ENCODE data around the gene SDC3. TPM values are rescaled to one million over a fixed set of nuclear protein-coding genes. Genes with fewer than 3 reads are reported as not detected.

SDC3 gene
- total RNA-seq, 1 experiment from 2014 or later: 7.7 TPM

- H3K27ac ChIP-seq (ENCODE audit: low read depth, low read length, poor library complexity, severe bottlenecking): no peak overlapping the region
- no peak for DNase-seq (ENCODE audit: low spot score)
- H3K27me3 ChIP-seq (replicated peaks; ENCODE audit: insufficient read depth, low read depth, low read length, poor library complexity): no peaks in the 10 kb centered on the region
- intact Hi-C loops (cut with micrococcal nuclease; ENCODE audit: unreplicated experiment): loop anchor here (5.0 kb wide), 1 partner anchor 211 kb away; no protein-coding TSS in a partner anchor
- no peaks in the 10 kb centered on the region for H3K9me3 ChIP-seq (ENCODE audit: low read depth, low read length, poor library complexity, severe bottlenecking)
- BruUV-seq (replicated peaks): no TSS peak
- no peak overlapping the region for H3K4me3 ChIP-seq (ENCODE audit: low read depth, low read length, poor library complexity, severe bottlenecking)
- no peak for TF ChIP-seq EZH2 (IDR thresholded peaks at IDR 0.05; ENCODE audit: borderline replicate concordance, low read depth, low read length, poor library complexity, severe bottlenecking)
- TF ChIP-seq, protein P1, sequence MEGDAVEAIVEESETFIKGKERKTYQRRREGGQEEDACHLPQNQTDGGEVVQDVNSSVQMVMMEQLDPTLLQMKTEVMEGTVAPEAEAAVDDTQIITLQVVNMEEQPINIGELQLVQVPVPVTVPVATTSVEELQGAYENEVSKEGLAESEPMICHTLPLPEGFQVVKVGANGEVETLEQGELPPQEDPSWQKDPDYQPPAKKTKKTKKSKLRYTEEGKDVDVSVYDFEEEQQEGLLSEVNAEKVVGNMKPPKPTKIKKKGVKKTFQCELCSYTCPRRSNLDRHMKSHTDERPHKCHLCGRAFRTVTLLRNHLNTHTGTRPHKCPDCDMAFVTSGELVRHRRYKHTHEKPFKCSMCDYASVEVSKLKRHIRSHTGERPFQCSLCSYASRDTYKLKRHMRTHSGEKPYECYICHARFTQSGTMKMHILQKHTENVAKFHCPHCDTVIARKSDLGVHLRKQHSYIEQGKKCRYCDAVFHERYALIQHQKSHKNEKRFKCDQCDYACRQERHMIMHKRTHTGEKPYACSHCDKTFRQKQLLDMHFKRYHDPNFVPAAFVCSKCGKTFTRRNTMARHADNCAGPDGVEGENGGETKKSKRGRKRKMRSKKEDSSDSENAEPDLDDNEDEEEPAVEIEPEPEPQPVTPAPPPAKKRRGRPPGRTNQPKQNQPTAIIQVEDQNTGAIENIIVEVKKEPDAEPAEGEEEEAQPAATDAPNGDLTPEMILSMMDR (conservative IDR thresholded peaks at IDR 0.05; ENCODE audit: low read depth, low read length): no peak
- ChIA-PET POLR2A (ENCODE audit: low non-redundant PET) (no interaction called here), CTCF (interaction anchor here (1.9 kb wide), 1 partner anchor 127 kb away, joined by 14 read pairs; no protein-coding TSS in a partner anchor)
- H3K4me1 ChIP-seq (ENCODE audit: insufficient read depth, low read length, poor library complexity, severe bottlenecking): no peaks in the 10 kb centered on the region
- H3K36me3 ChIP-seq (ENCODE audit: insufficient read depth, low read length, poor library complexity, severe bottlenecking): peaks cover 21% of the 10 kb centered on the region
These were observed 20.2 kb upstream of the SDC3 start for GRCh38 chr1:30928789-30929134.

- POLR2A ChIA-PET (ENCODE audit: low non-redundant PET): no interaction called here
These were observed 19.6 kb upstream of the SDC3 start for GRCh38 chr1:30928171-30928570.

GRCh38 chr1:30927448-30927847, 18.9 kb upstream of the SDC3 start:
- H3K4me1 ChIP-seq (ENCODE audit: insufficient read depth, low read length, poor library complexity, severe bottlenecking): no peaks in the 10 kb centered on the region
- intact Hi-C loops (cut with micrococcal nuclease; ENCODE audit: unreplicated experiment): loop anchor here (5.0 kb wide), 1 partner anchor 210 kb away; no protein-coding TSS in a partner anchor
- ChIA-PET POLR2A (ENCODE audit: low non-redundant PET) (no interaction called here), CTCF (interaction anchor here (1.9 kb wide), 1 partner anchor 126 kb away, joined by 14 read pairs; no protein-coding TSS in a partner anchor)
- H3K4me3 ChIP-seq (ENCODE audit: low read depth, low read length, poor library complexity, severe bottlenecking): no peak overlapping the region
- no peaks in the 10 kb centered on the region for H3K9me3 ChIP-seq (ENCODE audit: low read depth, low read length, poor library complexity, severe bottlenecking)
- no peaks in the 10 kb centered on the region for H3K27me3 ChIP-seq (replicated peaks; ENCODE audit: insufficient read depth, low read depth, low read length, poor library complexity)
- no peak overlapping the region for H3K27ac ChIP-seq (ENCODE audit: low read depth, low read length, poor library complexity, severe bottlenecking)
- no TSS peak for BruUV-seq (replicated peaks)
- peaks cover 9% of the 10 kb centered on the region for H3K36me3 ChIP-seq (ENCODE audit: insufficient read depth, low read length, poor library complexity, severe bottlenecking)
- TF ChIP-seq, protein P1 (conservative IDR thresholded peaks at IDR 0.05; ENCODE audit: low read depth, low read length): no peak
- no peak for TF ChIP-seq EZH2 (IDR thresholded peaks at IDR 0.05; ENCODE audit: borderline replicate concordance, low read depth, low read length, poor library complexity, severe bottlenecking)
- no peak for DNase-seq (ENCODE audit: low spot score)

More at GRCh38 chr1:30928171-30928570, 19.6 kb upstream of the SDC3 start:
- no peaks in the 10 kb centered on the region for H3K27me3 ChIP-seq (replicated peaks; ENCODE audit: insufficient read depth, low read depth, low read length, poor library complexity)
- H3K4me1 ChIP-seq (ENCODE audit: insufficient read depth, low read length, poor library complexity, severe bottlenecking): no peaks in the 10 kb centered on the region
- H3K27ac ChIP-seq (ENCODE audit: low read depth, low read length, poor library complexity, severe bottlenecking): no peak overlapping the region
- no peak for DNase-seq (ENCODE audit: low spot score)
- no peak overlapping the region for H3K4me3 ChIP-seq (ENCODE audit: low read depth, low read length, poor library complexity, severe bottlenecking)
- peaks cover 15% of the 10 kb centered on the region for H3K36me3 ChIP-seq (ENCODE audit: insufficient read depth, low read length, poor library complexity, severe bottlenecking)
- CTCF ChIA-PET: interaction anchor here (1.9 kb wide), 1 partner anchor 127 kb away, joined by 14 read pairs; no protein-coding TSS in a partner anchor
- BruUV-seq (replicated peaks): no TSS peak
- H3K9me3 ChIP-seq (ENCODE audit: low read depth, low read length, poor library complexity, severe bottlenecking): no peaks in the 10 kb centered on the region
- intact Hi-C loops (cut with micrococcal nuclease; ENCODE audit: unreplicated experiment): loop anchor here (5.0 kb wide), 1 partner anchor 211 kb away; no protein-coding TSS in a partner anchor
- TF ChIP-seq, protein P1 (conservative IDR thresholded peaks at IDR 0.05; ENCODE audit: low read depth, low read length): no peak
- no peak for TF ChIP-seq EZH2 (IDR thresholded peaks at IDR 0.05; ENCODE audit: borderline replicate concordance, low read depth, low read length, poor library complexity, severe bottlenecking)
